CD4-positive, alpha-beta T cell treated with Interleukin-15 for 4 hours (primary cell): ENCODE data around the gene RGS9.
A peak's percentile ranks its signal among the peaks of the same experiment; 100 is the strongest.
"Not testable (repeated sequence)": the region's sequence is repeated elsewhere in the genome, so short reads cannot be mapped to it uniquely, and the experiment has no call there.

ENCODE experiments used
- DNase-seq: peaks from one replicate; pipeline ENCODE4 v3.0.0-alpha.2; 2020; ENCODE audit warnings: low spot score

The RGS9 gene

DNA sequence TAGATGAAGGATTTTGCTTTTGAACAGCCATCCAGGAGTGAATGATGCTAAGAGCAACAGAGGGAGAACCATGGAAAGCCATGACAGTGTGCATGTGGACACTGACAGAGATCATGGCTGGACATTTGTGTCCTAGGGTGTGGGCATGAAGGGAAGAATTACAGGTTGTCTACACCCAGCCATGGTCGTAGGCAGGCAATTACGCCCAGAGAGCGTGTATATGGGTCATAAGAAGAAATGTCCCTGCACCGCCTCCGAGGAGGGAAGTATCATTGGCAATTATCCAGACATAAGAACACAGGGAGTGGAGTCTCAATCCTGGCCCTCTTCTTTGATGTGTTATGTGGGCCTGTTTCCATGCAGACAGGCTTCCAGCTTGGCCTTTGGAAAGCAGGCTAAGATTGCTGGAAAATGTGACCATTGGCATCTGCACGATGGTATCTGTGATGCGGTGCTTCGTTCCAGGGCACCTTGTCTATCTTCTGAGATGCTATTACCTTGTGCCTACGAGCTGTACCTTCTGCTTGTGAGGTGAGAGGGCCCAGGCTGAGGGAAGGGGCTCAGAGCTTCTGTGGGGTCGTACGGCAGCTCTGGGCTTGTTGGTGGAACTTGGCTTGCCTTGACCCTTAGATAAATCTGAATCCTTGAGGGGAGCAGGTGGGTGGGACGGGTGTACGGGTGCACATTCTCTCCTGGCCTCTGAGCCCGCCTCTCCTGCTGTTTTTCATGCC, 19.8 kb downstream of the RGS9 start:
- DNase-seq, result no peak

- DNase-seq, result no peak
Measured at GRCh38 chr17:65158041-65158440, 20.9 kb downstream of the RGS9 start.

DNA sequence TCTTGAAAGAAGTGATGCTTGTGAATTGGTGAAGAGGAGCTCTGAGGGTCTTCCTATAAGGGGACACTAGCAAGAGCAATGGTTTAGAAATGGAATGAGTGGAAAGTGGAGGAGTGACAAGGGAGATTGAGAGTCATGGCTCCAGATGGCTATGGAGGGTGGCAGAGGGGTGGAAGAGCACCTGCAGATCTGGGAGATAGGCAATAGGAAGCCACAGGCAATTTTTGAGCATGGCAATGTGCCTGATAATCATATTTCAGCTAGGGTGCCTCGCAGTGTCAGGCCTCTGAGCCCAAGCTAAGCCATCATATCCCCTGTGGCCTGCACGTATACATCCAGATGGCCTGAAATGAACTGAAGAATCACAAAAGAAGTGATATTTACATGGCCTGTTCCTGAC, 21.5 kb downstream of the RGS9 start:
- no peak for DNase-seq

- DNase-seq, result no peak
Measured at GRCh38 chr17:65160516-65160915, 23.3 kb downstream of the RGS9 start.

DNA sequence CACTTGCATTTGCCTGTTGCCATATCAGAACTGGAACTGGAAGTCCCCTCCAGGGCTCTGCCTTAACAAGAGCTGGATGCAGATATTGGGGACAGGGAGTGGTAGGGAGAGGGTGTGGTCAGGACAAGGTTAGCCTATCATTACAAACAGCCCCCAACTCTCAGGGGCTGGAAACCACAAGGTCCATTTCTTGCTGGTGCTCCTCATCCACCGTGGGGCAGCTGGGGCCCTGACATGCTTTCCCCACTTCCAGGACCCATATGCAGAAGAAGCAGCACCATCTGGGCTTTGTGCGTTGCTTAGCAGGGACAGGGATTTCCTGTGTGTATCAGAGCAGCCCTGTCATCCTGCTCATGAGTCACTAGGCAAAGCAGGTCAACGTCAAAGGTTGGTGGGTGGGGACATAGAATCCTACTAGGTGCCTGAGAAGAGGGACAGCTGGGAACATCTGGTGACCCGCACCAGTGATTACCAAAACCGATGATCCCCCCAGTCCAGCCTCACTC, 26.9 kb downstream of the RGS9 start:
- peak; percentile 61 for DNase-seq

GRCh38 chr17:65166787-65167186, 29.6 kb downstream of the RGS9 start:
- no peak for DNase-seq

DNA sequence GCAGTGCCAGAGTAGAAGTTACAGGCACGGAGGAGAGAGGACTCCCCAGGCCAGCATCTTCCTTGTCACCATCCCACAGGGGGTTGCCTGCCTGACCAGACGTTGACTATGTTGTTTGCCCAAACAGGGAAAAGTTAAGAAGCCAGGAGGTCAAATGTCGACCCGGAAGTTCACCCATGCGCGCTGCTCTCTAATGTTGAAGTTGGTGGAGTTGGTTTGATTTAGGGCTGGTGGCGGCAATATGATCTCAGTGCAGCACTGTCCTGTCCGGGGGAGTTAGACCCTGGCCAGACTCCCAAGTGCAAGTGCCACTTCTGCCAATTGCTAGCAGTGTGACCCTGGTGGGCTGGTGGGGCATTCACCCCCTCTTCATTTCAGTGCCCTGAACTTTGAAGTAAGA, 30.4 kb downstream of the RGS9 start:
- DNase-seq, result no peak

DNA sequence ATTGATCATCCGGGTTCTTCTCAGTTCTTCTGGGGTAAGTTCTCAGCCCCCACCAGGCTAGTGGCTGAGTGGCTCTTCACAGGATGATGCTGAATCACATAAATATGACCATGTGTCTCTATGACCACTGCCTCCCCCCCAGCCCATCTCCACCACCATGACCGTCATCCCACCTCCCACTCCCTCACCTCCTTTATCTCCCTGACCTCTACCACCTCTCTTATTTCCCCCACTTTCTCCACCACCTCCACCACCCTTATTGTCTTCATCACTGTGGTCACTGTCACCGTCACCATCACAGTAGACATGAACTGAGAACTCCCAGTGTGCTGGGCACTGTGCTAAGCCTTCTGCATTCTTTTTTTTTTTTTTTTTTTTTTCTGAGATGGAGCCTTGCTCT, 32.5 kb downstream of the RGS9 start:
- no peak for DNase-seq

GRCh38 chr17:65170839-65171238, 33.7 kb downstream of the RGS9 start:
- DNase-seq, result no peak

- no peak for DNase-seq
Measured at GRCh38 chr17:65171752-65172151, 34.6 kb downstream of the RGS9 start.

- DNase-seq, result no peak
Measured at GRCh38 chr17:65172496-65173136, 35.4 kb downstream of the RGS9 start.

GRCh38 chr17:65173284-65173793, 36.2 kb downstream of the RGS9 start:
- DNase-seq, result peak; percentile 89

DNA sequence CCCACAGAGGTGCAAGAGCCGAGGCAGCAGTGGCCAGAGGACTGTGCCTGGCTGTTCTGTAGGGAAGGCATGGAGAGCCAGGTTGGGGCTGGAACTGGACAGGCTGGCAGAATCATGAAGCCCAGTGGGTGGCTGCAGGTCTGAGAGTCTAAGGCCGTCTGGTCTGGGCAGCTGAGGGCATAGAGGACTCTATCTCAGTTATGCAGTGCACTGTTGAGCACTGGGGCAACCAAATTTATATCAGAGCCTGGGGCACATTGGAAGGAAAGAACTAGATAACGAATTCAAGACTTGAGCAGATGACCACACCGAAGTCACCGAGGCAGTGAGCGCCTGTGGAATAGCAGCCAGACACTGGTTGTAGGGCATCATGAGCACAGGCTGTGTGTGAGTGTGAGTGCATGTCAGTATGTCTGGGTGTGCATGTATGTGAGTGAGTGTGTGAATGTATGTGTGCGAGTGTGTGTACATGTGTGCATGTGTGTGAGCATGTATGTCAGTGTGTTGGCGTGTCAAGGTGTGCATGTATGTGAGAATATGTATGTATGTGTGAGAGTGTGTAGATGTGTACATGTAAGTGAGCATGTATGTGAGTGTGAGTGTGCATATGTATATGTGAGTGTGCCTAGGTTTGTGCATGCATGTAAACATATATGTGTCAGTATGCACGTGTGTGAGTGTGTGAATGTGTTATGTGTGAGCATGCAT, 37.0 kb downstream of the RGS9 start:
- no peak for DNase-seq

GRCh38 chr17:65174974-65175373, 37.8 kb downstream of the RGS9 start:
- DNase-seq, result no peak

DNA sequence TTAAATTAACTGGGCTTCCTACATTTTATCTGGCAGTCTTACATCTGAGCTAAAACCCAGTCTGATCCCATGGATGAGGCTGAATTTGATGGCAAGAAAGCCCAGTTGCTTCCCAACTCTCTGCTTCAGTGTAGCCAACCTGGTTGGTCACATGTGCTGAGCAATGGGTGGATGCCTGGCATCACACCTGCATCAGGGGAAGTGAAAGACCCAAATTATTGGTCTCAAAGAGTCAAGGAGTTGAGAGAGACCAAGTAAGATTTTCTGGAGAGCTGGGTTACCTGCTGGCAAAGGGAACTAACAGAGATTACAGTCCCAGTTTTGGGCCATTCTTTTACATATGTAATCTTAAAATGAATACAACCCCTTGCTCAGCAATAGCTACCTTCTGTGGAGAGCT, 38.8 kb downstream of the RGS9 start:
- no peak for DNase-seq

DNA sequence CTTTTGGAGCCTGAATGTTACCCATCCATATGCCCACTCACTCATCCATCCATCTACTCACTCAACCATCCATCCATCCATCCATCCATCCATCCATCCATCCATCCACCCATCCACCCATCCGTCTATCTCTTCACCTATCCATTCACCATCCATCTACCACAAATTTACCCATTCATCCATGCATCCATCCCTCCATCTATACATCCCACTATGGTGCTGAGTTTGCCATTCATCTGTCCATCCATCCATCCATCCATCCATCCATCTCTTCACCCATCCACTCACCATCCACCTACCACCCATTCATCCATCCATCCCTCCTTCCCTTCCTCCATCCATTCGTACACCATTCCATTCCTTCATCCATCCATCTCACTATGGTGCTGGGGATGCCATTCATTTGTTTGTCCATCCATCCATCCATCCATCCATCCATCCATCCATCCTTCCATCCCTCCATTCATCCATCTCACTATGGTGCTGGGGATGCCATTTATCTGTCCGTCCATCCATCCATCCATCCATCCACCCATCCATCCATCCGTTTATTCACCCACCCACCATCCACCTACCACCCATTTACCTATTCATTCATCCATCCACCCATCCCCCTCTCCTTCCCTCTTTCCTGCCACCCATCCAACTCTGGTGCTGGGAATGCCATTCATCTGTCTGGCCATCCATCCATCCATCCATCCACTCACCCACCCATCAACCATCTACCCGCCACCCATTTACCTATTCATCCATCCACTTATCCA, 39.7 kb downstream of the RGS9 start:
- no peak for DNase-seq

- no peak for DNase-seq
Measured at GRCh38 chr17:65177901-65178300, 40.7 kb downstream of the RGS9 start.

- DNase-seq, result not testable (repeated sequence)
Measured at GRCh38 chr17:65180276-65180675, 43.1 kb downstream of the RGS9 start.

GRCh38 chr17:65180752-65181236, 43.6 kb downstream of the RGS9 start:
- DNase-seq, result not testable (repeated sequence)

DNA sequence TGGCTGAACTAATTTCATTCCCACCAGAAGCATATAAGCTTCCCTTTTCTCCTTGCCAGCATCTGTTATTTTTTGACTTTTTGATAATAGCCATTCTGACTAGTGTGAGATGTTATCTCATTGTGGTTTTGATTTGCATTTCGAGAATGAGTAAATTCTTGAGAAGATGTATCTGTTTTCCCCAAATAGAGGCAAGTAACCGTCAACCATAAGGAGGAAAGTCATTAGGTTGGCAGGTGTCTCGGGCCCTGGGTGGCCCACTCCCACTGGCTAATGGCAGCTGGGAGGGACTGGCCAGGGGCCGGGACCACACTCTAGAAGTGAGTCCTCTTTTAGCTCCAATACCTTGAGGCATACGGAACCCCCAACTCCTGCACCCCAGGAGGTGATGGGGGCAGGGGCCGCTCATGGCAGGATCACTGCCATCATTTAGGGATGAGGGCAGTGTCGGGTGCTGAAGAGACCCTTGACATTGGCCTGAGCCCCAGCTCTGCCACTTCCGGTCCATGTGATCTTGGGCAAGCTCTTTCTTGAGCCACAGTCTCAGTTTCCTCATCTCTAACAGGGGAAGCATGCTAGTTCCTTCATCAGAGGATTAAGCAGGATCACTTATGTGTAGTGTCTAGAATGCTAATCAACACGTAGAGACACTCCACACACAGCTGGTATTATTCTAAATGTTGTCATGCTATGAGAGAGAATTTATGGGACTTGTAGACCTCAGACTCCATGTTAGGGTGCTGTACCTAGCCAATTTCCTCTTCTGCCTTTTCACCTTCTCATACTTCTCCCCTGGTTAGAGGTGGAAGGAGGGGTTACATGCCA, 44.3 kb downstream of the RGS9 start:
- peak; percentile 55 for DNase-seq

DNA sequence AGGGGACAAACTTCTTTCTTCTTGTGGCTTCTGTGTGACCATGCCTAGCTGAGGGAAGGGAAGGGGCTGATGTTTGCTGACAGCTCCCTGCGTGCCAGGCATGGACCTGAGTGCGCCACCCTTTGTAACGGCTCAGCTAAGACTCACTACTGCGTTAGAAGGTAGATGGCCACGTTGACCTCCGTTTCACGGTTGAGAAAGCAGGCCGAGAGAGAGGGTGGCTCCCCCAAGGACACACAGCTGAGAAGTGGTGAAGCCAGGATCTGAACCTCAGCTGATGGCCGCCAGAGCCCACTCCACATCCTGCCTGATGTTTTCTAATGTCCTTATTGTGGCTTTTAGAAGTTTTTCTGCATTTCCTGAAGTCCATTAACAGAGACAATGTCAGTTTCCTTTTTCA, 45.1 kb downstream of the RGS9 start:
- no peak for DNase-seq
